Measurements from ENCODE around the gene TGFBR3L. TPM values are rescaled to one million over a fixed set of nuclear protein-coding genes. Genes with fewer than 3 reads are reported as not detected.

Gene TGFBR3L
- polyA plus RNA-seq, 1 donor (not counting 4 experiments of a cell fraction or from before 2014, with no cell fraction given): 0.28 TPM

GRCh38 chr19:7900931-7901330 is 13.7 kb upstream of the TGFBR3L start:
- peaks cover 3% of the 10 kb centered on the region for H3K9me1 ChIP-seq (ENCODE audit: control insufficient read depth, extremely low read depth, insufficient read depth, low read length)
- no peaks in the 10 kb centered on the region for H4K20me1 ChIP-seq (ENCODE audit: control insufficient read depth, extremely low read depth, insufficient read depth, low read length)
- peak overlapping the region in 1 of 3 experiments; percentile 31 for H3K4me3 ChIP-seq (ENCODE audit: control insufficient read depth in 2 of 3, extremely low read depth in 1 of 3, insufficient read depth in 2 of 3, low read depth in 1 of 3, low read length in 3 of 3)
- peaks cover 26% of the 10 kb centered on the region for H3K79me2 ChIP-seq (ENCODE audit: control insufficient read depth, insufficient read depth, low read length)
- DNase-seq (ENCODE audit: low read depth, low spot score): no peak
- no peak overlapping the region for H2AFZ ChIP-seq (ENCODE audit: control insufficient read depth, low read length)
- peaks cover 9 to 14% of the 10 kb centered on the region in 2 experiments for H3K36me3 ChIP-seq (ENCODE audit: control insufficient read depth in 2 of 2, extremely low read depth in 1 of 2, insufficient read depth in 2 of 2, low read length in 2 of 2)
- H3K9me3 ChIP-seq (ENCODE audit: control insufficient read depth, low read depth, low read length): no peaks in the 10 kb centered on the region
- H3K4me2 ChIP-seq (ENCODE audit: control insufficient read depth, extremely low read depth, insufficient read depth, low read depth, low read length): peak overlapping the region; percentile 70
- H3K27me3 ChIP-seq (ENCODE audit: control insufficient read depth, extremely low read depth, insufficient read depth, low read length): no peaks in the 10 kb centered on the region
- TF ChIP-seq EZH2 (IDR thresholded peaks at IDR 0.05; ENCODE audit: low read length): no peak
- TF ChIP-seq CTCF (optimal IDR thresholded peaks at IDR 0.05 in 1 of 3, IDR thresholded peaks at IDR 0.05 in 1 of 3, conservative IDR thresholded peaks at IDR 0.05 in 1 of 3; ENCODE audit: extremely low read depth in 1 of 3, insufficient read depth in 2 of 3, low read length in 3 of 3): no peak
- H3K4me1 ChIP-seq (ENCODE audit: control insufficient read depth, extremely low read depth, insufficient read depth, low read length): peaks cover 54% of the 10 kb centered on the region
- dilution Hi-C loops (cut with MboI; ENCODE audit: extremely low pct_ligation_motif_present, low sequenced_read_pairs): no loop called here
- FAIRE-seq: no peak
- H3K9ac ChIP-seq (ENCODE audit: control insufficient read depth, extremely low read depth, insufficient read depth, low read length): peak overlapping the region; percentile 67
- peak overlapping the region; percentile 95 for H3K27ac ChIP-seq (ENCODE audit: control insufficient read depth, insufficient read depth, low read length)

- Histone ChIP-seq H4K20me1 (ENCODE audit: control insufficient read depth, extremely low read depth, insufficient read depth, low read length) (no peaks in the 10 kb centered on the region), H3K27me3 (ENCODE audit: control insufficient read depth, extremely low read depth, insufficient read depth, low read length) (no peaks in the 10 kb centered on the region), H3K4me3 (ENCODE audit: control insufficient read depth in 2 of 3, extremely low read depth in 1 of 3, insufficient read depth in 2 of 3, low read depth in 1 of 3, low read length in 3 of 3) (peak overlapping the region in 2 of 3 experiments; percentile 14 to 31), H3K36me3 (ENCODE audit: control insufficient read depth in 2 of 2, extremely low read depth in 1 of 2, insufficient read depth in 2 of 2, low read length in 2 of 2) (peaks cover 9 to 14% of the 10 kb centered on the region in 2 experiments), H3K9me1 (ENCODE audit: control insufficient read depth, extremely low read depth, insufficient read depth, low read length) (peaks cover 3% of the 10 kb centered on the region), H3K4me2 (ENCODE audit: control insufficient read depth, extremely low read depth, insufficient read depth, low read depth, low read length) (peak overlapping the region; percentile 70), H3K9me3 (ENCODE audit: control insufficient read depth, low read depth, low read length) (no peaks in the 10 kb centered on the region), H3K79me2 (ENCODE audit: control insufficient read depth, insufficient read depth, low read length) (peaks cover 30% of the 10 kb centered on the region), H3K9ac (ENCODE audit: control insufficient read depth, extremely low read depth, insufficient read depth, low read length) (peak overlapping the region; percentile 99), H2AFZ (ENCODE audit: control insufficient read depth, low read length) (no peak overlapping the region), H3K4me1 (ENCODE audit: control insufficient read depth, extremely low read depth, insufficient read depth, low read length) (peaks cover 54% of the 10 kb centered on the region), H3K27ac (ENCODE audit: control insufficient read depth, insufficient read depth, low read length) (peak overlapping the region; percentile 95)
- peak; percentile 84 for FAIRE-seq
- dilution Hi-C loops (cut with MboI; ENCODE audit: extremely low pct_ligation_motif_present, low sequenced_read_pairs): no loop called here
- TF ChIP-seq CTCF (optimal IDR thresholded peaks at IDR 0.05 in 1 of 3, IDR thresholded peaks at IDR 0.05 in 1 of 3, conservative IDR thresholded peaks at IDR 0.05 in 1 of 3; ENCODE audit: extremely low read depth in 1 of 3, insufficient read depth in 2 of 3, low read length in 3 of 3) (no peak), EZH2 (IDR thresholded peaks at IDR 0.05; ENCODE audit: low read length) (no peak)
- no peak for DNase-seq (ENCODE audit: low read depth, low spot score)
Measured at GRCh38 chr19:7901337-7901736, 13.3 kb upstream of the TGFBR3L start.

Data from keratinocyte (primary cell).